Large intestine (tissue), 3 donors: Measurements from ENCODE around the gene ORAI1. TPM values are rescaled to one million over a fixed set of nuclear protein-coding genes. Genes with fewer than 3 reads are reported as not detected.
"Not testable (repeated sequence)": the region's sequence is repeated elsewhere in the genome, so short reads cannot be mapped to it uniquely, and the experiment has no call there.

Experiments used
- DNase-seq, 2 donors: peaks; one replicate each; pipeline versions ENCODE4 v3.0.0 to v3.0.0-alpha.2; 2013
- H3K27ac ChIP-seq: one replicate; pipeline ENCODE4 v1.5.1; 2013; ENCODE audit warnings: low read length
- H3K27me3 ChIP-seq: 2 replicates; pipeline ENCODE4 v1.6.1; 2013; ENCODE audit warnings: low read length; ENCODE audit not compliant: control insufficient read depth, insufficient read depth
- H3K36me3 ChIP-seq: 2 replicates; pipeline ENCODE4 v1.6.1; 2013; ENCODE audit warnings: low read length; ENCODE audit not compliant: control insufficient read depth, insufficient read depth
- H3K4me1 ChIP-seq: one replicate; pipeline ENCODE4 v1.6.1; 2013; ENCODE audit warnings: low read length; ENCODE audit not compliant: control insufficient read depth, insufficient read depth
- H3K4me3 ChIP-seq: one replicate; pipeline ENCODE4 v1.5.1; 2013; ENCODE audit warnings: low read length
- H3K9me3 ChIP-seq: one replicate; pipeline ENCODE4 v1.6.1; 2013; ENCODE audit warnings: mild to moderate bottlenecking, low read depth, low read length, moderate library complexity; ENCODE audit not compliant: control insufficient read depth
- WGBS: methylation state at CpG from one replicate; pipeline ENCODE4 v1.1.5; 2013; ENCODE audit warnings: low lambda C conversion rate; ENCODE audit not compliant: insufficient coverage; 5-methylcytosine and 5-hydroxymethylcytosine counted together
- polyA plus RNA-seq: library from polyadenylated mRNA; unstranded; fragments of 120-200 nt; gene quantifications from one replicate; pipeline ENCODE4 v1.2.1, GENCODE V29; 2013

Gene ORAI1
- polyA plus RNA-seq, 1 donor = 37.4 TPM

- no peak overlapping the region for H3K27ac ChIP-seq
- peaks cover 2% of the 10 kb centered on the region for H3K36me3 ChIP-seq
- no peaks in the 10 kb centered on the region for H3K9me3 ChIP-seq
- WGBS = no CpG with 5 or more reads among the region's 8 CpGs
- no peaks in the 10 kb centered on the region for H3K27me3 ChIP-seq
- H3K4me1 ChIP-seq = no peaks in the 10 kb centered on the region
- H3K4me3 ChIP-seq = no peak overlapping the region
- DNase-seq = no peak
These were observed 23.6 kb downstream of the ORAI1 start for GRCh38 chr12:121649819-121650353.

- no CpG with 5 or more reads among the region's 8 CpGs for WGBS
- no peaks in the 10 kb centered on the region for H3K4me1 ChIP-seq
These were observed 25.0 kb downstream of the ORAI1 start for GRCh38 chr12:121651320-121651719.

GRCh38 chr12:121652767-121653497 is 26.6 kb downstream of the ORAI1 start:
- DNase-seq = no peak
- Histone ChIP-seq H3K27me3 (no peaks in the 10 kb centered on the region), H3K9me3 (no peaks in the 10 kb centered on the region), H3K36me3 (no peaks in the 10 kb centered on the region), H3K4me1 (no peaks in the 10 kb centered on the region), H3K4me3 (no peak overlapping the region), H3K27ac (no peak overlapping the region)
- no CpG with 5 or more reads among the region's 16 CpGs for WGBS

More at GRCh38 chr12:121651320-121651719, 25.0 kb downstream of the ORAI1 start:
- Histone ChIP-seq H3K27me3 (no peaks in the 10 kb centered on the region), H3K4me3 (no peak overlapping the region), H3K27ac (no peak overlapping the region), H3K9me3 (no peaks in the 10 kb centered on the region), H3K36me3 (peaks cover 2% of the 10 kb centered on the region)
- DNase-seq = no peak

GRCh38 chr12:121653999-121654398 is 27.7 kb downstream of the ORAI1 start:
- H3K4me1 ChIP-seq = peaks cover 4% of the 10 kb centered on the region
- no peaks in the 10 kb centered on the region for H3K36me3 ChIP-seq
- no peak overlapping the region for H3K4me3 ChIP-seq
- no CpG with 5 or more reads among the region's 18 CpGs for WGBS
- no peaks in the 10 kb centered on the region for H3K9me3 ChIP-seq
- DNase-seq = no peak
- no peaks in the 10 kb centered on the region for H3K27me3 ChIP-seq
- no peak overlapping the region for H3K27ac ChIP-seq

- 94% methylated on average over 2 of the region's 2 CpGs for WGBS
- DNase-seq = no peak
- Histone ChIP-seq H3K9me3 (no peaks in the 10 kb centered on the region), H3K27me3 (no peaks in the 10 kb centered on the region), H3K27ac (no peak overlapping the region), H3K4me3 (no peak overlapping the region), H3K4me1 (peaks cover 8% of the 10 kb centered on the region), H3K36me3 (no peaks in the 10 kb centered on the region)
These were observed 29.8 kb downstream of the ORAI1 start for GRCh38 chr12:121656122-121656521.

- no peaks in the 10 kb centered on the region for H3K36me3 ChIP-seq
- H3K27me3 ChIP-seq = no peaks in the 10 kb centered on the region
- peaks cover 8% of the 10 kb centered on the region for H3K4me1 ChIP-seq
- DNase-seq = no peak
- H3K27ac ChIP-seq = no peak overlapping the region
- no peaks in the 10 kb centered on the region for H3K9me3 ChIP-seq
- H3K4me3 ChIP-seq = no peak overlapping the region
- WGBS = 100% methylated on average over 3 of the region's 18 CpGs
These were observed 31.1 kb downstream of the ORAI1 start for GRCh38 chr12:121657305-121658008.

GRCh38 chr12:121661353-121662105 is 35.2 kb downstream of the ORAI1 start:
- 84% methylated on average over 3 of the region's 11 CpGs for WGBS
- H3K4me3 ChIP-seq = not testable (repeated sequence)

GRCh38 chr12:121663610-121663929 is 37.2 kb downstream of the ORAI1 start:
- DNase-seq = no peak
- no peaks in the 10 kb centered on the region for H3K9me3 ChIP-seq
- H3K27me3 ChIP-seq = no peaks in the 10 kb centered on the region
- H3K27ac ChIP-seq = no peak overlapping the region
- 83% methylated on average over 1 of the region's 3 CpGs for WGBS
- no peaks in the 10 kb centered on the region for H3K36me3 ChIP-seq
- peaks cover 7% of the 10 kb centered on the region for H3K4me1 ChIP-seq
- no peak overlapping the region for H3K4me3 ChIP-seq

More at GRCh38 chr12:121661353-121662105, 35.2 kb downstream of the ORAI1 start:
- H3K36me3 ChIP-seq, H3K9me3 ChIP-seq, H3K27ac ChIP-seq, H3K4me1 ChIP-seq, H3K27me3 ChIP-seq, DNase-seq: not testable (repeated sequence)

GRCh38 chr12:121666829-121667228 is 40.5 kb downstream of the ORAI1 start:
- DNase-seq, H3K27ac ChIP-seq, H3K36me3 ChIP-seq, H3K4me1 ChIP-seq, H3K4me3 ChIP-seq, H3K27me3 ChIP-seq, H3K9me3 ChIP-seq: not testable (repeated sequence)
- no CpG with 5 or more reads among the region's 6 CpGs for WGBS

GRCh38 chr12:121668750-121669520 is 42.6 kb downstream of the ORAI1 start:
- no peaks in the 10 kb centered on the region for H3K9me3 ChIP-seq
- no peaks in the 10 kb centered on the region for H3K36me3 ChIP-seq
- H3K4me3 ChIP-seq = no peak overlapping the region
- WGBS = no CpG with 5 or more reads among the region's 18 CpGs
- no peak overlapping the region for H3K27ac ChIP-seq
- no peaks in the 10 kb centered on the region for H3K27me3 ChIP-seq
- H3K4me1 ChIP-seq = peaks cover 18% of the 10 kb centered on the region
- peak in 1 of 2 donors; percentile 26 for DNase-seq
